Measurements from ENCODE around the gene SETBP1. TPM values are rescaled to one million over a fixed set of nuclear protein-coding genes. Genes with fewer than 3 reads are reported as not detected.

Gene SETBP1
- total RNA-seq, 4 donors from 2014 or later, result 3.3 to 86.6 (median 16.3) TPM

DNA sequence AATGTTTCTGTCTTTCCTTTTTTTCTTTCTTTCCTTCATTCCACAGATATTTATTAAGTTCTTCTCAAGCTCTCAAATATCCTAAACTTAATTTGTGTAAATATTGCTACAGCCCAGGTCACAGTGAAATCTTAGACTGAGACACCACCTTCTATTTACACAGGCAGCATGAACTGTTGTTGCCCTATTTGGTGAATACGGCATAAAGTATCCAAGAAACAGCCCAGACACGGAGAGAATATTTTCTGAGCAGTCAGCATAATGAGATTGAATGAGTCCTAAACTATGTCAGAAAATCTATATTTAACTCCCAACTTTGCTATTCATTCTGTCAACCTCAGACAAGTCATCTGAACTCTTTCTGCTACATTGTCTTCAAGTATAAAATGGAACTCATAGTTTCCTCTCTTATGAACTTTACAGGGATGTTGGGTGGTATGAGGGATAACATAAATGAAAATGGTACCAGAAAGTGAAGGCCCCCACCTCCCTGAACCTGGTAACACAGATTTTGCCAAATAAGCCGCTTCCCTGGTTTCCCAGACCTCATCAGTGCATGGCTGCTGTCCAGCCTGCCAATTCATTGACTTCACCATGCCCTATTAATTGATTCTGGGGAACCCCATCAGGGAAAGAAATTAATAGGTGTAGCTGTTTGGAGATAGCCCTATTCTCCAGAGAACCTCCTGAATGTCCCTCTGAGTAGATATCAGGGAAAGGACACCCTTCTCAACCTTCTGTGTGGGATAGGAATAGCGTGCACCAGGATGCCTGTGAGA, 235.9 kb downstream of the SETBP1 start:
- Histone ChIP-seq H3K4me1 (peaks cover 0 to 10% (median 2%) of the 10 kb centered on the region in 4 donors), H3K27ac (peak overlapping the region in 2 of 4 donors; percentile 13 to 30), H3K4me3 (no peak overlapping the region), H3K36me3 (no peaks in the 10 kb centered on the region), H3K27me3 (no peaks in the 10 kb centered on the region), H3K9me3 (no peaks in the 10 kb centered on the region)
- DNase-seq, result no peak
- TF ChIP-seq POLR2A (IDR thresholded peaks at IDR 0.05), result no peak
- TF ChIP-seq, protein P1, sequence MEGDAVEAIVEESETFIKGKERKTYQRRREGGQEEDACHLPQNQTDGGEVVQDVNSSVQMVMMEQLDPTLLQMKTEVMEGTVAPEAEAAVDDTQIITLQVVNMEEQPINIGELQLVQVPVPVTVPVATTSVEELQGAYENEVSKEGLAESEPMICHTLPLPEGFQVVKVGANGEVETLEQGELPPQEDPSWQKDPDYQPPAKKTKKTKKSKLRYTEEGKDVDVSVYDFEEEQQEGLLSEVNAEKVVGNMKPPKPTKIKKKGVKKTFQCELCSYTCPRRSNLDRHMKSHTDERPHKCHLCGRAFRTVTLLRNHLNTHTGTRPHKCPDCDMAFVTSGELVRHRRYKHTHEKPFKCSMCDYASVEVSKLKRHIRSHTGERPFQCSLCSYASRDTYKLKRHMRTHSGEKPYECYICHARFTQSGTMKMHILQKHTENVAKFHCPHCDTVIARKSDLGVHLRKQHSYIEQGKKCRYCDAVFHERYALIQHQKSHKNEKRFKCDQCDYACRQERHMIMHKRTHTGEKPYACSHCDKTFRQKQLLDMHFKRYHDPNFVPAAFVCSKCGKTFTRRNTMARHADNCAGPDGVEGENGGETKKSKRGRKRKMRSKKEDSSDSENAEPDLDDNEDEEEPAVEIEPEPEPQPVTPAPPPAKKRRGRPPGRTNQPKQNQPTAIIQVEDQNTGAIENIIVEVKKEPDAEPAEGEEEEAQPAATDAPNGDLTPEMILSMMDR (IDR thresholded peaks at IDR 0.05), result no peak

- H3K36me3 ChIP-seq, result no peaks in the 10 kb centered on the region
- H3K9me3 ChIP-seq, result no peaks in the 10 kb centered on the region
- TF ChIP-seq, protein P1 (IDR thresholded peaks at IDR 0.05), result no peak
- no peak for TF ChIP-seq POLR2A (IDR thresholded peaks at IDR 0.05)
- peaks cover 0 to 10% (median 2%) of the 10 kb centered on the region in 4 donors for H3K4me1 ChIP-seq
- H3K27me3 ChIP-seq, result no peaks in the 10 kb centered on the region
- H3K27ac ChIP-seq, result peak overlapping the region in 2 of 4 donors; percentile 13 to 30
- DNase-seq, result no peak
- H3K4me3 ChIP-seq, result no peak overlapping the region
These were observed 236.8 kb downstream of the SETBP1 start for GRCh38 chr18:44917216-44918141.

DNA sequence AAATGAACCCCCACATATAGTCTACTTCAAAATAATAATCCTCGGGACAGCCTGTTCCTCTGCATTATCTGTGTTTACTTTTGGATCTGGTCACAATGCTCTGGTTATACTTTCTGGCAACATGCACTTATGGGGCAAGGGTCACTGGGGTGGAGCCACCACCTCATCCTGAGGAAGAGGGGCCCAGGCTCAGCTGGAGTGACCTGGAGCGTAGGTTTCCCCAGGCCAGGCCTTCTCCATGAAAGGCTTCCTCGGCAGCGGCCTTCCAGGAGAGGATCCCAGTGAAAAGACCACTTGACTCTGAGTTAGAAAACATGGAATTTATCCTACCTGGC, 237.4 kb downstream of the SETBP1 start:
- DNase-seq, result peak in 2 of 3 donors; percentile 53 to 63
- H3K4me1 ChIP-seq, result peaks cover 0 to 10% (median 2%) of the 10 kb centered on the region in 4 donors
- no peaks in the 10 kb centered on the region for H3K36me3 ChIP-seq
- no peaks in the 10 kb centered on the region for H3K9me3 ChIP-seq
- H3K27ac ChIP-seq, result peak overlapping the region in 2 of 4 donors; percentile 4 to 13
- TF ChIP-seq, protein P1 (IDR thresholded peaks at IDR 0.05), result no peak
- TF ChIP-seq POLR2A (IDR thresholded peaks at IDR 0.05), result no peak
- H3K27me3 ChIP-seq, result no peaks in the 10 kb centered on the region
- no peak overlapping the region for H3K4me3 ChIP-seq

- Histone ChIP-seq H3K4me1 (peaks cover 0 to 10% (median 2%) of the 10 kb centered on the region in 4 donors), H3K27me3 (no peaks in the 10 kb centered on the region), H3K4me3 (no peak overlapping the region), H3K27ac (no peak overlapping the region), H3K36me3 (no peaks in the 10 kb centered on the region), H3K9me3 (no peaks in the 10 kb centered on the region)
- no peak for DNase-seq
- TF ChIP-seq, protein P1 (IDR thresholded peaks at IDR 0.05), result no peak
- no peak for TF ChIP-seq POLR2A (IDR thresholded peaks at IDR 0.05)
These were observed 239.8 kb downstream of the SETBP1 start for GRCh38 chr18:44920441-44920840.

GRCh38 chr18:44921974-44922373, 241.3 kb downstream of the SETBP1 start:
- no peak for DNase-seq
- Histone ChIP-seq H3K4me3 (no peak overlapping the region), H3K4me1 (peaks cover 0 to 10% (median 1%) of the 10 kb centered on the region in 4 donors), H3K9me3 (no peaks in the 10 kb centered on the region), H3K27me3 (no peaks in the 10 kb centered on the region), H3K36me3 (no peaks in the 10 kb centered on the region), H3K27ac (no peak overlapping the region)
- TF ChIP-seq POLR2A (IDR thresholded peaks at IDR 0.05), result no peak
- TF ChIP-seq, protein P1 (IDR thresholded peaks at IDR 0.05), result no peak
